Panc1 (cell line): Measurements from ENCODE around the gene MAP7D3. TPM values are rescaled to one million over a fixed set of nuclear protein-coding genes. Genes with fewer than 3 reads are reported as not detected.
"Not testable (repeated sequence)": the region's sequence is repeated elsewhere in the genome, so short reads cannot be mapped to it uniquely, and the experiment has no call there.

Source experiments
- ATAC-seq: fragments of 200-7000 bp; cut with Tn5 transposase; 2 replicates; pipeline ENCODE4 v1.9.1; 2020; ENCODE audit warnings: mild to moderate bottlenecking, moderate library complexity
- BruUV-seq: library from RNA; stranded (reverse); fragments of 400-500 nt; replicated peaks from 2 replicates; lab custom pipeline; 2021; lab: Mats Ljungman, UMichigan
- CTCF ChIA-PET: fragments of 300-600 bp; sonication (Branson Sonifier 250); formaldehyde crosslinking; loops from one replicate; lab custom pipeline; 2022; ENCODE audit warnings: antibody characterized with exemption; lab: Charles Lee
- POLR2A ChIA-PET: fragments of 300-600 bp; sonication (Branson Sonifier 250); formaldehyde crosslinking; loops from one replicate; lab custom pipeline; 2022; ENCODE audit warnings: antibody characterized with exemption; lab: Charles Lee
- DNase-seq: peaks from one replicate; pipeline ENCODE4 v3.0.0-alpha.2; 2010; ENCODE audit warnings: low read depth, low spot score
- H3K27ac ChIP-seq: 2 replicates; pipeline ENCODE4 v1.5.1; 2011; ENCODE audit warnings: mild to moderate bottlenecking, low read length, inconsistent platforms
- H3K27me3 ChIP-seq: fragments of 200-500 bp; sonication (Bioruptor generic); 2 replicates; pipeline ENCODE4 v1.6.0; 2014; ENCODE audit warnings: low read length, inconsistent platforms; ENCODE audit not compliant: control insufficient read depth, insufficient read depth
- H3K36me3 ChIP-seq: fragments of 200-500 bp; sonication (Bioruptor generic); 2 replicates; pipeline ENCODE4 v1.5.1; 2014; ENCODE audit warnings: inconsistent platforms, mild to moderate bottlenecking, low read length, moderate library complexity; ENCODE audit not compliant: control insufficient read depth, insufficient read depth
- H3K4me1 ChIP-seq: 2 replicates; pipeline ENCODE4 v1.5.1; 2011; ENCODE audit warnings: inconsistent platforms, mild to moderate bottlenecking, low read length, moderate library complexity; ENCODE audit not compliant: control insufficient read depth, insufficient read depth
- H3K4me3 ChIP-seq, 2 experiments: 2 replicates each; pipeline ENCODE4 v1.5.1; 2011 to 2012; ENCODE audit warnings: low read depth in 2 of 2, low read length in 2 of 2, mild to moderate bottlenecking in 2 of 2, inconsistent platforms in 1 of 2, moderate library complexity in 1 of 2
- H3K9me3 ChIP-seq: fragments of 200-500 bp; sonication (Bioruptor generic); 2 replicates; pipeline ENCODE4 v1.5.1; 2014; ENCODE audit warnings: low read depth, mild to moderate bottlenecking, inconsistent platforms, low read length, moderate library complexity; ENCODE audit not compliant: control insufficient read depth, insufficient read depth
- POLR2AphosphoS5 ChIP-seq: IDR thresholded peaks from 2 replicates; pipeline ENCODE4 v1.6.1; 2012; ENCODE audit warnings: mild to moderate bottlenecking, low read depth, low read length, moderate library complexity
- REST ChIP-seq, 2 experiments: IDR thresholded peaks; 2 replicates each; pipeline ENCODE4 v1.6.1; 2011 to 2012; ENCODE audit warnings: low read depth in 2 of 2, control low read depth in 1 of 2, low read length in 1 of 2, mild to moderate bottlenecking in 1 of 2, moderate library complexity in 1 of 2; ENCODE audit not compliant: insufficient read depth in 1 of 2
- SIN3A ChIP-seq: IDR thresholded peaks from 2 replicates; pipeline ENCODE4 v1.6.1; 2012; ENCODE audit warnings: low read depth, mild to moderate bottlenecking, low read length, moderate library complexity, borderline replicate concordance; ENCODE audit not compliant: insufficient read depth
- TCF7L2 ChIP-seq: IDR thresholded peaks from 2 replicates; pipeline ENCODE4 v1.6.1; 2011; ENCODE audit warnings: mild to moderate bottlenecking, low read depth, low read length, inconsistent platforms
- in situ Hi-C: cut with HindIII; loops from 2 replicates; pipeline ENCODE4 v1.10.0; 2016; ENCODE audit warnings: low sequenced_read_pairs, low pct_unique_long_range_greater_than_20kb
- intact Hi-C: fragments of 100-400 bp; cut with micrococcal nuclease; formaldehyde crosslinking; loops from one replicate; pipeline ENCODE4 v1.10.0; 2022; ENCODE audit not compliant: unreplicated experiment
- total RNA-seq: library from RNA; stranded (reverse); gene quantifications from one replicate; pipeline ENCODE4 v1.2.1, GENCODE V29; 2021; ENCODE audit not compliant: unreplicated experiment
- TF ChIP-seq, protein P1 (sequence below): fragments of 450-650 bp; IDR thresholded peaks from 2 replicates; pipeline ENCODE4 v1.5.1; 2017; ENCODE audit warnings: mild to moderate bottlenecking

MAP7D3 gene
- total RNA-seq, 1 experiment from 2014 or later, result 23.3 TPM

GRCh38 chrX:136246201-136246600 lies 5.0 kb downstream of the MAP7D3 start:
- no TSS peak for BruUV-seq

GRCh38 chrX:136237849-136238248 lies 13.4 kb downstream of the MAP7D3 start:
- H3K9me3 ChIP-seq, DNase-seq, in situ Hi-C loops, H3K4me3 ChIP-seq, POLR2A ChIA-PET, ATAC-seq, H3K4me1 ChIP-seq, CTCF ChIA-PET, H3K27me3 ChIP-seq, BruUV-seq, H3K27ac ChIP-seq: not testable (repeated sequence)
- intact Hi-C loops, result loop anchor here (10.0 kb wide), 1 partner anchor 457 kb away; no protein-coding TSS in a partner anchor
- peaks cover 45% of the 10 kb centered on the region for H3K36me3 ChIP-seq

More at GRCh38 chrX:136246201-136246600, 5.0 kb downstream of the MAP7D3 start:
- H3K27ac ChIP-seq, result no peak overlapping the region
- intact Hi-C loops, result no loop called here
- no peak overlapping the region for H3K4me3 ChIP-seq
- H3K9me3 ChIP-seq, result no peaks in the 10 kb centered on the region
- TF ChIP-seq, protein P1, sequence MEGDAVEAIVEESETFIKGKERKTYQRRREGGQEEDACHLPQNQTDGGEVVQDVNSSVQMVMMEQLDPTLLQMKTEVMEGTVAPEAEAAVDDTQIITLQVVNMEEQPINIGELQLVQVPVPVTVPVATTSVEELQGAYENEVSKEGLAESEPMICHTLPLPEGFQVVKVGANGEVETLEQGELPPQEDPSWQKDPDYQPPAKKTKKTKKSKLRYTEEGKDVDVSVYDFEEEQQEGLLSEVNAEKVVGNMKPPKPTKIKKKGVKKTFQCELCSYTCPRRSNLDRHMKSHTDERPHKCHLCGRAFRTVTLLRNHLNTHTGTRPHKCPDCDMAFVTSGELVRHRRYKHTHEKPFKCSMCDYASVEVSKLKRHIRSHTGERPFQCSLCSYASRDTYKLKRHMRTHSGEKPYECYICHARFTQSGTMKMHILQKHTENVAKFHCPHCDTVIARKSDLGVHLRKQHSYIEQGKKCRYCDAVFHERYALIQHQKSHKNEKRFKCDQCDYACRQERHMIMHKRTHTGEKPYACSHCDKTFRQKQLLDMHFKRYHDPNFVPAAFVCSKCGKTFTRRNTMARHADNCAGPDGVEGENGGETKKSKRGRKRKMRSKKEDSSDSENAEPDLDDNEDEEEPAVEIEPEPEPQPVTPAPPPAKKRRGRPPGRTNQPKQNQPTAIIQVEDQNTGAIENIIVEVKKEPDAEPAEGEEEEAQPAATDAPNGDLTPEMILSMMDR, result no peak
- TF ChIP-seq REST (IDR thresholded peaks at IDR 0.05; ENCODE audit: insufficient read depth in 1 of 2, low read depth in 2 of 2, low read length in 1 of 2) (no peak), TCF7L2 (no peak), POLR2AphosphoS5 (no peak), SIN3A (no peak)
- no peaks in the 10 kb centered on the region for H3K27me3 ChIP-seq
- CTCF ChIA-PET, result no interaction called here
- peaks cover 12% of the 10 kb centered on the region; the same call in 1 of the 2 replicates for H3K36me3 ChIP-seq
- in situ Hi-C loops, result no loop called here
- no peak for DNase-seq
- peaks cover 8% of the 10 kb centered on the region for H3K4me1 ChIP-seq
- POLR2A ChIA-PET, result no interaction called here
- ATAC-seq, result no peak

DNA sequence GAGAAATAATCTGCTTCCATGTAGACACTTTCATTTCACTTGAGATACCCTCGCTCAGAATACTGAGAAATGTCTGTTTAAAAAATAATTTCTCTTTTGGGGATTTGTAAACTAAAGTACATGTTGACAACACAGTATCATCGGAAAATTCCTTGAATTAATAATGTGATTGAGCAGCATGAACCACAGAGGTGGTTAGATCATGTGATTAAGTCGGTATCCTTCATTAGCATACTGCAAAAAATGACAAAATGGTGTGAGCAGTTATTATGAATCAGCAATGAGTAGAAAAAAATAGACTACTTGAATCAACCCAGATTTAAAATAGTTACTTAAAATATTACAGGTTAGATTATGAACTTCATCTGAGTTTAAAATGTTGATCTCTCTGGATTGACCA lies 14.1 kb downstream of the MAP7D3 start:
- intact Hi-C loops (loop anchor here (10.0 kb wide), 1 partner anchor 458 kb away; no protein-coding TSS in a partner anchor), in situ Hi-C loops (no loop called here)
- Histone ChIP-seq H3K9me3 (no peaks in the 10 kb centered on the region), H3K27me3 (no peaks in the 10 kb centered on the region), H3K36me3 (peaks cover 48% of the 10 kb centered on the region), H3K4me3 (no peak overlapping the region), H3K4me1 (no peaks in the 10 kb centered on the region), H3K27ac (no peak overlapping the region)
- DNase-seq, result no peak
- no TSS peak for BruUV-seq
- ChIA-PET POLR2A (no interaction called here), CTCF (no interaction called here)
- TF ChIP-seq, protein P1, result no peak
- TF ChIP-seq POLR2AphosphoS5, result no peak
- TF ChIP-seq REST (IDR thresholded peaks at IDR 0.05; ENCODE audit: insufficient read depth in 1 of 2, low read depth in 2 of 2, low read length in 1 of 2), result no peak
- TF ChIP-seq SIN3A, result no peak
- TF ChIP-seq TCF7L2, result no peak
- ATAC-seq, result no peak
